Transverse colon (tissue), 3 donors: ENCODE data around the gene MX2.

Experiments
- CTCF ChIP-seq, 5 experiments: fragments of 200-600 bp in 3 of 5; fragments of 450-650 bp in 2 of 5; sonication (generic) in 3 of 5; IDR thresholded peaks; 1 replicate in 2 of 5; 2 replicates in 3 of 5; pipeline ENCODE4 v1.5.1; 2016 to 2017; ENCODE audit warnings: antibody characterized with exemption in 5 of 5, inconsistent platforms in 3 of 5, mild to moderate bottlenecking in 2 of 5, moderate library complexity in 1 of 5
- EP300 ChIP-seq: sonication (generic); formaldehyde crosslinking; IDR thresholded peaks from one replicate; pipeline ENCODE4 v1.6.1; 2017; ENCODE audit warnings: antibody characterized with exemption, low read depth
- POLR2A ChIP-seq: fragments of 450-650 bp; IDR thresholded peaks from one replicate; pipeline ENCODE4 v1.6.1; 2016; ENCODE audit warnings: antibody characterized with exemption, mild to moderate bottlenecking, moderate library complexity

- TF ChIP-seq POLR2A (no peak), CTCF (IDR thresholded peaks at IDR 0.05) (peak in 1 of 5 experiments; percentile 5), EP300 (no peak)
Measured at GRCh38 chr21:41378849-41379248, 17.0 kb downstream of the MX2 start.
